CD14-positive monocyte (primary cell): ENCODE results near the gene PCID2. TPM values are rescaled to one million over a fixed set of nuclear protein-coding genes. Genes with fewer than 3 reads are reported as not detected.

Source experiments
- DNase-seq, 3 donors: peaks; one replicate each; pipeline ENCODE4 v3.0.0-alpha.2; 2011 to 2022
- H2AFZ ChIP-seq: 2 replicates; pipeline ENCODE4 v1.6.0; 2012; ENCODE audit warnings: mild to moderate bottlenecking, low read depth, low read length, inconsistent platforms; ENCODE audit not compliant: insufficient read depth, poor library complexity, severe bottlenecking
- H3K27ac ChIP-seq, 2 donors: 1 replicate in 1 of 2; 2 replicates in 1 of 2; pipeline ENCODE4 v1.5.1; 2012 to 2013; ENCODE audit warnings: low read length in 2 of 2, control low read depth in 1 of 2, inconsistent platforms in 1 of 2, low read depth in 1 of 2, mild to moderate bottlenecking in 1 of 2
- H3K27me3 ChIP-seq, 2 donors: one replicate each; pipeline versions ENCODE4 v1.6.0 to v1.6.1; 2011 to 2013; ENCODE audit warnings: low read length in 2 of 2; ENCODE audit not compliant: control insufficient read depth in 2 of 2, insufficient read depth in 2 of 2
- H3K36me3 ChIP-seq, 2 donors: replicated peaks in 1 of 2; 1 replicate in 1 of 2; 2 replicates in 1 of 2; pipeline versions ENCODE4 v1.5.1 to v1.6.1; 2012 to 2013; ENCODE audit warnings: low read length in 2 of 2, control low read depth in 1 of 2, inconsistent platforms in 1 of 2, mild to moderate bottlenecking in 1 of 2; ENCODE audit not compliant: insufficient read depth in 2 of 2, control insufficient read depth in 1 of 2
- H3K4me1 ChIP-seq, 2 donors: 1 replicate in 1 of 2; 2 replicates in 1 of 2; pipeline versions ENCODE4 v1.5.1 to v1.6.1; 2012 to 2013; ENCODE audit warnings: low read length in 2 of 2, control low read depth in 1 of 2, inconsistent platforms in 1 of 2, mild to moderate bottlenecking in 1 of 2, moderate library complexity in 1 of 2; ENCODE audit not compliant: insufficient read depth in 2 of 2, control insufficient read depth in 1 of 2
- H3K4me2 ChIP-seq: replicated peaks from 2 replicates; pipeline ENCODE3; 2012; ENCODE audit warnings: low read length, moderate library complexity, mild to moderate bottlenecking; ENCODE audit not compliant: poor library complexity, severe bottlenecking; ENCODE audit errors: extremely low read depth
- H3K4me3 ChIP-seq, 3 experiments: fragments of 200-600 bp in 1 of 3; sonication (generic) in 1 of 3; replicated peaks in 1 of 3; 1 replicate in 2 of 3; 2 replicates in 1 of 3; pipeline ENCODE4 v1.5.1; 2011 to 2013; ENCODE audit warnings: low read length in 3 of 3, mild to moderate bottlenecking in 3 of 3, control low read depth in 2 of 3, low read depth in 2 of 3, inconsistent platforms in 1 of 3, moderate library complexity in 1 of 3
- H3K79me2 ChIP-seq: 2 replicates; pipeline ENCODE4 v1.6.0; 2012; ENCODE audit warnings: mild to moderate bottlenecking, control low read depth, inconsistent platforms, low read length, moderate library complexity; ENCODE audit not compliant: insufficient read depth
- H3K9ac ChIP-seq: 2 replicates; pipeline ENCODE4 v1.6.0; 2017; ENCODE audit warnings: low read length, mild to moderate bottlenecking; ENCODE audit not compliant: insufficient read depth, poor library complexity, severe bottlenecking
- H3K9me3 ChIP-seq, 2 donors: replicated peaks in 1 of 2; 1 replicate in 1 of 2; 2 replicates in 1 of 2; pipeline versions ENCODE4 v1.5.1 to v1.6.1; 2012 to 2013; ENCODE audit warnings: low read length in 2 of 2, control low read depth in 1 of 2; ENCODE audit not compliant: control insufficient read depth in 1 of 2, insufficient read depth in 1 of 2
- H4K20me1 ChIP-seq: 2 replicates; pipeline ENCODE4 v1.6.0; 2012; ENCODE audit warnings: mild to moderate bottlenecking, low read length, control low read depth, moderate library complexity; ENCODE audit not compliant: insufficient read depth
- H3K27ac Mint-ChIP-seq, 7 donors: one replicate each; pipeline ENCODE4 v1.8.0; 2020; ENCODE audit warnings: mild to moderate bottlenecking in 7 of 7, mixed read lengths in 7 of 7, moderate library complexity in 6 of 7, inconsistent platforms in 2 of 7
- H3K27me3 Mint-ChIP-seq, 3 donors: one replicate each; pipeline ENCODE4 v1.8.0; 2021 to 2022; ENCODE audit warnings: low read depth in 3 of 3, mild to moderate bottlenecking in 3 of 3, mixed read lengths in 3 of 3, moderate library complexity in 3 of 3, inconsistent platforms in 1 of 3
- H3K36me3 Mint-ChIP-seq, 2 donors: one replicate each; pipeline ENCODE4 v1.8.0; 2020; ENCODE audit warnings: mixed read lengths in 2 of 2, inconsistent platforms in 1 of 2, mild to moderate bottlenecking in 1 of 2
- H3K4me1 Mint-ChIP-seq: one replicate; pipeline ENCODE4 v1.8.0; 2020; ENCODE audit warnings: mild to moderate bottlenecking, mixed read lengths
- H3K4me3 Mint-ChIP-seq, 2 donors: one replicate each; pipeline ENCODE4 v1.8.0; 2020; ENCODE audit warnings: mild to moderate bottlenecking in 2 of 2, mixed read lengths in 2 of 2, moderate library complexity in 1 of 2
- H3K9me3 Mint-ChIP-seq, 7 donors: one replicate each; pipeline ENCODE4 v1.8.0; 2020 to 2022; ENCODE audit warnings: mixed read lengths in 7 of 7, mild to moderate bottlenecking in 6 of 7, moderate library complexity in 6 of 7, inconsistent platforms in 2 of 7
- CTCF ChIP-seq: fragments of 200-600 bp; IDR thresholded peaks from one replicate; pipeline ENCODE4 v1.8.0; 2022; ENCODE audit warnings: antibody characterized with exemption, mild to moderate bottlenecking
- WGBS: methylation state at CpG from one replicate; pipeline ENCODE4 v1.1.5; 2013; ENCODE audit warnings: missing lambda C conversion rate; ENCODE audit not compliant: insufficient coverage; 5-methylcytosine and 5-hydroxymethylcytosine counted together
- intact Hi-C, 2 donors: fragments of 100-400 bp; cut with micrococcal nuclease; formaldehyde crosslinking; loops; one replicate each; pipeline versions ENCODE4 v1.15.0 to v1.15.1; 2023
- polyA plus RNA-seq, 3 donors: library from polyadenylated mRNA; depleted of rRNA in 1 of 3; unstranded in 2 of 3; stranded (reverse) in 1 of 3; fragments of 300-500 nt in 2 of 3; fragments of >200 nt in 1 of 3; fragmentation: Illumina TruSeq in 2 of 3; gene quantifications; 1 replicate in 2 of 3; 2 replicates in 1 of 3; pipeline ENCODE4 v1.2.3, GENCODE V29; 2012 to 2021

Gene PCID2
- polyA plus RNA-seq, 3 donors = 31.5 to 39.8 (median 34.2) TPM

GRCh38 chr13:113176822-113177221, 31.6 kb downstream of the PCID2 start:
- no peak for TF ChIP-seq CTCF
- Histone ChIP-seq H3K4me3 (no peak overlapping the region), H3K4me2 (no peak overlapping the region), H3K27ac (peak overlapping the region; percentile 71 to 88), H3K79me2 (no peaks in the 10 kb centered on the region), H3K27me3 (no peaks in the 10 kb centered on the region), H3K9ac (peak overlapping the region; percentile 52), H2AFZ (no peak overlapping the region), H3K36me3 (peaks cover 35 to 52% of the 10 kb centered on the region in 2 donors), H3K4me1 (peaks cover 11 to 20% of the 10 kb centered on the region in 2 donors), H4K20me1 (no peaks in the 10 kb centered on the region), H3K9me3 (peaks cover 0 to 10% of the 10 kb centered on the region in 2 donors)
- Mint-ChIP-seq H3K36me3 (peaks cover 52 to 69% of the 10 kb centered on the region in 2 donors), H3K4me3 (no peak overlapping the region), H3K27me3 (peaks cover 0 to 6% (median 2%) of the 10 kb centered on the region in 3 donors), H3K27ac (peak overlapping the region; percentile 93 to 99 (median 94)), H3K4me1 (peaks cover 19% of the 10 kb centered on the region), H3K9me3 (peaks cover 4 to 11% (median 8%) of the 10 kb centered on the region in 7 donors)
- 97% methylated on average over 6 of the region's 14 CpGs for WGBS
- DNase-seq = no peak
- intact Hi-C loops = no loop called here

- peaks cover 0 to 6% (median 2%) of the 10 kb centered on the region in 3 donors for H3K27me3 Mint-ChIP-seq
- no peak for TF ChIP-seq CTCF
- Histone ChIP-seq H2AFZ (no peak overlapping the region), H3K79me2 (no peaks in the 10 kb centered on the region), H3K9me3 (peaks cover 0 to 10% of the 10 kb centered on the region in 2 donors), H3K36me3 (peaks cover 34 to 47% of the 10 kb centered on the region in 2 donors), H3K4me1 (peaks cover 11 to 26% of the 10 kb centered on the region in 2 donors), H3K9ac (peak overlapping the region; percentile 52), H3K27ac (peak overlapping the region; percentile 71 to 88), H4K20me1 (no peaks in the 10 kb centered on the region), H3K4me3 (no peak overlapping the region), H3K4me2 (no peak overlapping the region), H3K27me3 (no peaks in the 10 kb centered on the region)
- 30% methylated on average over 4 of the region's 5 CpGs for WGBS
- H3K4me3 Mint-ChIP-seq = no peak overlapping the region
- DNase-seq = peak; percentile 79 to 98 (median 95)
- peaks cover 23% of the 10 kb centered on the region for H3K4me1 Mint-ChIP-seq
- peaks cover 4 to 11% (median 8%) of the 10 kb centered on the region in 7 donors for H3K9me3 Mint-ChIP-seq
- H3K36me3 Mint-ChIP-seq = peaks cover 53 to 69% of the 10 kb centered on the region in 2 donors
- intact Hi-C loops = no loop called here
- peak overlapping the region; percentile 93 to 99 (median 94) for H3K27ac Mint-ChIP-seq
These were observed 32.2 kb downstream of the PCID2 start for GRCh38 chr13:113176280-113176679.
